Measurements from ENCODE around the gene APIP. TPM values are rescaled to one million over a fixed set of nuclear protein-coding genes. Genes with fewer than 3 reads are reported as not detected.

APIP gene
- total and polyA plus RNA-seq, 9 donors: 21.3 to 28.3 (median 26.1) TPM

Other genes with a start within 250 kb of the APIP start
- gene PDHX, start 239 bp upstream of the APIP start, total RNA-seq: 28.6 TPM
- 10 to 100 TPM; 21.8 to 30.3 (median 23.8) TPM for gene PDHX, start 239 bp upstream of the APIP start, polyA plus RNA-seq (ENCODE audit: insufficient read depth in 1 of 8, insufficient read length in 8 of 8, low replicate concordance in 1 of 8)
- 75.0 TPM for gene CD44, start 222.8 kb upstream of the APIP start, total RNA-seq
- 100 to 1,000 TPM; 112 to 192 (median 139) TPM for gene CD44, start 222.8 kb upstream of the APIP start, polyA plus RNA-seq (ENCODE audit: insufficient read depth in 1 of 8, insufficient read length in 8 of 8, low replicate concordance in 1 of 8)